SK-N-SH treated with all-trans-retinoic acid at 6 μM for 48 hours (cell line): ENCODE data around the gene AGBL3.

Experiments
- ARNTL ChIP-seq: fragments of 450-650 bp; formaldehyde crosslinking; IDR thresholded peaks from 2 replicates; pipeline ENCODE4 v1.5.0; 2020; ENCODE audit warnings: low read depth, mild to moderate bottlenecking, moderate library complexity, borderline replicate concordance
- ZFP30 ChIP-seq: fragments of 450-650 bp; formaldehyde crosslinking; IDR thresholded peaks from 2 replicates; pipeline ENCODE4 v1.5.0; 2022; ENCODE audit warnings: mild to moderate bottlenecking, moderate library complexity
- ZNF70 ChIP-seq: fragments of 450-650 bp; formaldehyde crosslinking; IDR thresholded peaks from 2 replicates; pipeline ENCODE4 v1.5.0; 2020; ENCODE audit warnings: mild to moderate bottlenecking, moderate library complexity

- TF ChIP-seq ARNTL (CRISPR knock-in tag) (no peak), ZFP30 (no peak), ZNF70 (no peak)
Observed at GRCh38 chr7:135035252-135035651, 48.9 kb downstream of the AGBL3 start.
